HUES48 (cell line): ENCODE measurements around the gene SPINT1.

Experiments used
- H3K27ac ChIP-seq: one replicate; pipeline ENCODE4 v1.7.0; 2013; ENCODE audit warnings: low read depth, low read length, inconsistent platforms
- H3K27me3 ChIP-seq: 2 replicates; pipeline ENCODE4 v1.6.1; 2013; ENCODE audit warnings: mild to moderate bottlenecking, low read length; ENCODE audit not compliant: control insufficient read depth, insufficient read depth
- H3K36me3 ChIP-seq: 2 replicates; pipeline ENCODE4 v1.6.1; 2013; ENCODE audit warnings: low read length; ENCODE audit not compliant: control insufficient read depth, insufficient read depth
- H3K4me1 ChIP-seq: 2 replicates; pipeline ENCODE4 v1.6.1; 2013; ENCODE audit warnings: mild to moderate bottlenecking, low read length; ENCODE audit not compliant: control insufficient read depth, insufficient read depth
- H3K4me3 ChIP-seq: 2 replicates; pipeline ENCODE4 v1.5.1; 2013; ENCODE audit warnings: mild to moderate bottlenecking, low read depth, low read length
- H3K9ac ChIP-seq: 2 replicates; pipeline ENCODE4 v1.6.1; 2013; ENCODE audit warnings: mild to moderate bottlenecking, low read depth, low read length, moderate library complexity
- H3K9me3 ChIP-seq: 2 replicates; pipeline ENCODE4 v1.6.1; 2013; ENCODE audit warnings: low read length; ENCODE audit not compliant: control insufficient read depth, insufficient read depth

SPINT1 gene

DNA sequence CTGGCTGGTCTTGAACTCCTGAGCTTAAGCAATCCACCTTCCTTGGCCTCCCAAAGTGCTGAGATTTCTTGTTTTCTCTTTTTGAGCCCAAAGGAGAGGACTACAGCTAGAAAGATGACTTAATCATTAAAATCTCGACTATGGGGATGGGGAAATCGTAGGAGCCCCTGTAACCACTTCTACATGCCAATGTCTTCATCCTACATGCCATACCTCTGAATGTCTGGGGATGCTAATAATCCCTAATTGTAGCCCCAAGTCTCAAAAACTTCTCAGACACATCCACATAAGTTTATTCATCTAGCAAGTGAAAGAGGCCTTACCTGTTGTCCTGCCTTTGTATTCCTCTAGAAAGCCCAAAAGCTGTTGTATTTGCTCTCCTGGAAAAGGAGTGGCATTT is 33.8 kb downstream of the SPINT1 start:
- no peak overlapping the region for H3K27ac ChIP-seq
- no peaks in the 10 kb centered on the region for H3K9me3 ChIP-seq

DNA sequence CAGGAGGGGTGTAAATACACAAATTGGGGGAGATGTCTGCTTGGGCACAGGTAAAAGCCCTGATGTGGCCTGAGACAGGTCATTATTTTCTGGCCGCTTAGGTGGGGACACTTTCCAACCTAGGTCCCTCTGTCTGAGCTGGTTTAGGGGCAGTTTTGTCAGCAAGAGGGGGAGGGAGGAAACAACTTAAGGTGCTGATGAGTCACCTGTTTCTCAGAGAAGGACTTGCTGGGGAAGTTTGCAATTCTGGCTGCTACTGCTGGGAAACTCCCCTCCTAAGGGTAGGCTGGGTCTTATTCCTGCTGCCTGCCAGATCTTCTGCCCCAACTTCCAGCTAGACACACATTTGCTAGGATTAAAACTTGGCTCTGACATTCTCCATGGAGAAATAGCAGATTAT is 34.9 kb downstream of the SPINT1 start:
- Histone ChIP-seq H3K36me3 (no peaks in the 10 kb centered on the region), H3K9ac (no peak overlapping the region), H3K27me3 (no peaks in the 10 kb centered on the region), H3K4me3 (no peak overlapping the region), H3K9me3 (no peaks in the 10 kb centered on the region), H3K27ac (peak overlapping the region; percentile 57), H3K4me1 (no peaks in the 10 kb centered on the region; the same call in 1 of the 2 replicates)

More for the DNA sequence above, 33.8 kb downstream of the SPINT1 start:
- H3K9ac ChIP-seq = no peak overlapping the region
- H3K4me3 ChIP-seq = no peak overlapping the region
- H3K27me3 ChIP-seq = no peaks in the 10 kb centered on the region
- H3K4me1 ChIP-seq = peaks cover 8% of the 10 kb centered on the region
- no peaks in the 10 kb centered on the region for H3K36me3 ChIP-seq

GRCh38 chr15:40879609-40880008 is 35.8 kb downstream of the SPINT1 start:
- Histone ChIP-seq H3K36me3 (no peaks in the 10 kb centered on the region), H3K4me3 (no peak overlapping the region), H3K9me3 (no peaks in the 10 kb centered on the region), H3K27me3 (no peaks in the 10 kb centered on the region), H3K4me1 (no peaks in the 10 kb centered on the region; the same call in 1 of the 2 replicates), H3K9ac (no peak overlapping the region), H3K27ac (no peak overlapping the region)

DNA sequence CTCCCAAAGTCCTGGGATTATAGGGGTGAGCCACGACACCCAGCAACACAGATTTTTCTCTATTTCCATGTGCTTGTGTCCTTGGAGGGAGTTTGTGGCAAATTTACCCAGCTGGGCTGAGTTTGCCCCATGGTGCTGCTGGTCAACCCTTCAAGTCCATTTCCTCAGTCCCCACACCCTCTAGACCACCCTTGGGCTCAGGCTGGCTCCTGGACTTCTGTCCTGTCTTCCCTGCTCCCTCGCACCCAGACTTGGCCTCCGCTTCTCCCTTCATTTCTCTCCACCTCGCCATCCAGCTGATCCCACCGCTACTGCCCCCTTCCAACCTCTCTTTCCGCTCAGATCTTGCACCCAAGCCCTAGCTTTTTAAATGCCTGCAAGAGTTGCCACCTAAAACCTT is 37.5 kb downstream of the SPINT1 start:
- no peak overlapping the region for H3K4me3 ChIP-seq
- H3K4me1 ChIP-seq = no peaks in the 10 kb centered on the region
- H3K9me3 ChIP-seq = no peaks in the 10 kb centered on the region
- no peaks in the 10 kb centered on the region for H3K27me3 ChIP-seq
- no peaks in the 10 kb centered on the region for H3K36me3 ChIP-seq
- no peak overlapping the region for H3K27ac ChIP-seq
- no peak overlapping the region for H3K9ac ChIP-seq

- H3K4me3 ChIP-seq = no peak overlapping the region
- H3K4me1 ChIP-seq = no peaks in the 10 kb centered on the region
- no peaks in the 10 kb centered on the region for H3K36me3 ChIP-seq
- no peaks in the 10 kb centered on the region for H3K9me3 ChIP-seq
- no peak overlapping the region for H3K27ac ChIP-seq
- H3K9ac ChIP-seq = no peak overlapping the region
- H3K27me3 ChIP-seq = no peaks in the 10 kb centered on the region
These were observed 42.7 kb downstream of the SPINT1 start for GRCh38 chr15:40886586-40886985.

DNA sequence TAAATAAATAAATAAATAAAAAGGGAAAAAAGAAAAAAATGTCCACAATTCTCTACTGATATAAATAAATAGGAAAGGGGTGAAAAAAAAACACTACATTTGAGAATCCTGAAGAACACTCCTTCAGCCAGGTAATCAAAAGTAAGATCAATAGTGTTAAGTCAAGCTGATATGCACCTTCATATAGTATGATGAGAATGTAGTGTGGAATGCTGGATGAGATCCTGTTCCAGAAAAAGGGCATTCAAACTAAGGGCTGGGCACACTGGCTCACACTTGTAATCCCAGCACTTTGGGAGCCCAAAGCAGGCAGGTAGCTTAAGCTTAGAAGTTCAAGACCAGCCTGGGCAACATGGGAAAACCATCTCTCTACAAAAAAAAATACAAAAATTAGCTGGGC is 45.3 kb downstream of the SPINT1 start:
- H3K27me3 ChIP-seq = peaks cover 5% of the 10 kb centered on the region
- peaks cover 5% of the 10 kb centered on the region; the same call in 1 of the 2 replicates for H3K4me1 ChIP-seq
- no peak overlapping the region for H3K4me3 ChIP-seq
- H3K27ac ChIP-seq = no peak overlapping the region
- H3K9me3 ChIP-seq = no peaks in the 10 kb centered on the region
- no peaks in the 10 kb centered on the region for H3K36me3 ChIP-seq
- no peak overlapping the region for H3K9ac ChIP-seq

DNA sequence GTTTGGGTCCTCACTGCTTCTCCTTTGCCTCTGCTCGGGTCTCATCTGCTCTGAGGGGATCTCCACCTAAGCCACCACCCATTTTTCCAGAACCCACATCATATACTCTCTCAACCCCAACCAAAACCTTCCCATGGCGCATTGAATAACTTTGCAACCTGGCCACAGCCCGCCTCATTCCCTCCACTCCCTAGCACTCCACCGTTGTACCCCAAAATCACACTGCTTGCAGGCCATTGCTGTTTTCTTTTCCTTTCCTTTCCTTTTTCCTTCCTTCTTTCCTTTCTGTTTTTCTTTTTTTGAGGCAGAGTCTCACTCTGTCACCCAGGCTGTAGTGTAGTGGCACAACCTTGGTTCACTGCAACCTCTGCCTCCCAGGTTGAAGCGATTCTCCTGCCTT is 47.3 kb downstream of the SPINT1 start:
- no peaks in the 10 kb centered on the region for H3K9me3 ChIP-seq
- H3K9ac ChIP-seq = no peak overlapping the region
- H3K4me1 ChIP-seq = peaks cover 10% of the 10 kb centered on the region
- H3K4me3 ChIP-seq = no peak overlapping the region
- H3K27ac ChIP-seq = no peak overlapping the region
- peaks cover 6% of the 10 kb centered on the region for H3K36me3 ChIP-seq
- H3K27me3 ChIP-seq = peaks cover 5% of the 10 kb centered on the region

- H3K9me3 ChIP-seq = no peaks in the 10 kb centered on the region
- H3K27ac ChIP-seq = no peak overlapping the region
- H3K4me1 ChIP-seq = peaks cover 10% of the 10 kb centered on the region
- peaks cover 12% of the 10 kb centered on the region for H3K36me3 ChIP-seq
- H3K4me3 ChIP-seq = no peak overlapping the region
- H3K9ac ChIP-seq = no peak overlapping the region
- H3K27me3 ChIP-seq = peaks cover 5% of the 10 kb centered on the region
These were observed 48.1 kb downstream of the SPINT1 start for GRCh38 chr15:40891810-40892446.

- H3K9ac ChIP-seq = no peak overlapping the region
- H3K9me3 ChIP-seq = no peaks in the 10 kb centered on the region
- H3K36me3 ChIP-seq = peaks cover 18% of the 10 kb centered on the region
- H3K27ac ChIP-seq = no peak overlapping the region
- peaks cover 5% of the 10 kb centered on the region for H3K27me3 ChIP-seq
- H3K4me1 ChIP-seq = peaks cover 10% of the 10 kb centered on the region
- no peak overlapping the region for H3K4me3 ChIP-seq
These were observed 48.7 kb downstream of the SPINT1 start for GRCh38 chr15:40892447-40893012.

GRCh38 chr15:40893019-40893670 is 49.3 kb downstream of the SPINT1 start:
- Histone ChIP-seq H3K9ac (no peak overlapping the region), H3K27ac (no peak overlapping the region), H3K9me3 (no peaks in the 10 kb centered on the region), H3K27me3 (peaks cover 5% of the 10 kb centered on the region), H3K4me1 (peaks cover 10% of the 10 kb centered on the region), H3K36me3 (peaks cover 21% of the 10 kb centered on the region), H3K4me3 (no peak overlapping the region)
